OCI-LY3 (cell line): ENCODE results near the gene PTK6.

Experiments used
- H2AFZ ChIP-seq: fragments of 200-600, 300-600 bp; shearing (Covaris generic); 2 replicates; pipeline ENCODE4 v1.6.0; 2014; ENCODE audit warnings: antibody characterized with exemption, low read depth, low read length
- H3K27ac ChIP-seq: fragments of 200-600, 300-600 bp; sonication (generic); 2 replicates; pipeline ENCODE4 v1.5.1; 2014; ENCODE audit warnings: mild to moderate bottlenecking, low read length, moderate library complexity, mixed read lengths
- H3K27me3 ChIP-seq: fragments of 200-600, 300-600 bp; sonication (generic); 2 replicates; pipeline ENCODE4 v1.6.1; 2014; ENCODE audit warnings: low read depth, low read length, mixed read lengths
- H3K36me3 ChIP-seq: fragments of 200-600, 300-600 bp; sonication (generic); replicated peaks from 2 replicates; pipeline ENCODE3; 2014; ENCODE audit warnings: low read depth, low read length, mixed read lengths
- H3K4me1 ChIP-seq: fragments of 300-600, 200-600 bp; sonication (generic); 2 replicates; pipeline ENCODE4 v1.6.1; 2014; ENCODE audit warnings: low read length, mixed read lengths
- H3K4me2 ChIP-seq: fragments of 200-600, 300-600 bp; sonication (generic); 2 replicates; pipeline ENCODE4 v1.6.1; 2014; ENCODE audit warnings: low read length, mixed read lengths
- H3K4me3 ChIP-seq: fragments of 300-600, 200-600 bp; sonication (generic); 2 replicates; pipeline ENCODE4 v1.5.1; 2014; ENCODE audit warnings: antibody characterized with exemption, mild to moderate bottlenecking, low read length, moderate library complexity
- H3K79me2 ChIP-seq: fragments of 300-600, 200-600 bp; shearing (Covaris generic); 2 replicates; pipeline ENCODE4 v1.6.1; 2014; ENCODE audit warnings: mild to moderate bottlenecking, low read length, mixed read lengths
- H3K9ac ChIP-seq: fragments of 300-600, 200-600 bp; shearing (Covaris generic); 2 replicates; pipeline ENCODE4 v1.6.0; 2014; ENCODE audit warnings: mild to moderate bottlenecking, low read length, moderate library complexity
- H3K9me3 ChIP-seq: fragments of 200-600, 300-600 bp; shearing (Covaris generic); 2 replicates; pipeline ENCODE4 v1.6.1; 2014; ENCODE audit warnings: low read length, mixed read lengths; ENCODE audit not compliant: insufficient read depth
- H4K20me1 ChIP-seq: fragments of 200-600, 300-600 bp; sonication (generic); 2 replicates; pipeline ENCODE4 v1.6.1; 2016; ENCODE audit warnings: low read length, mixed read lengths; ENCODE audit not compliant: insufficient read depth
- EZH2phosphoT487 ChIP-seq: fragments of 200-600 bp; shearing (Covaris generic); IDR thresholded peaks from 2 replicates; pipeline ENCODE4 v1.6.1; 2018; ENCODE audit warnings: antibody characterized with exemption, mixed run types, low read depth
- TF ChIP-seq, protein P1 (sequence below): fragments of 200-600, 300-600 bp; sonication (generic); IDR thresholded peaks from 2 replicates; pipeline ENCODE4 v1.5.1; 2014; ENCODE audit warnings: antibody characterized with exemption, low read length, low read depth

Gene PTK6

DNA sequence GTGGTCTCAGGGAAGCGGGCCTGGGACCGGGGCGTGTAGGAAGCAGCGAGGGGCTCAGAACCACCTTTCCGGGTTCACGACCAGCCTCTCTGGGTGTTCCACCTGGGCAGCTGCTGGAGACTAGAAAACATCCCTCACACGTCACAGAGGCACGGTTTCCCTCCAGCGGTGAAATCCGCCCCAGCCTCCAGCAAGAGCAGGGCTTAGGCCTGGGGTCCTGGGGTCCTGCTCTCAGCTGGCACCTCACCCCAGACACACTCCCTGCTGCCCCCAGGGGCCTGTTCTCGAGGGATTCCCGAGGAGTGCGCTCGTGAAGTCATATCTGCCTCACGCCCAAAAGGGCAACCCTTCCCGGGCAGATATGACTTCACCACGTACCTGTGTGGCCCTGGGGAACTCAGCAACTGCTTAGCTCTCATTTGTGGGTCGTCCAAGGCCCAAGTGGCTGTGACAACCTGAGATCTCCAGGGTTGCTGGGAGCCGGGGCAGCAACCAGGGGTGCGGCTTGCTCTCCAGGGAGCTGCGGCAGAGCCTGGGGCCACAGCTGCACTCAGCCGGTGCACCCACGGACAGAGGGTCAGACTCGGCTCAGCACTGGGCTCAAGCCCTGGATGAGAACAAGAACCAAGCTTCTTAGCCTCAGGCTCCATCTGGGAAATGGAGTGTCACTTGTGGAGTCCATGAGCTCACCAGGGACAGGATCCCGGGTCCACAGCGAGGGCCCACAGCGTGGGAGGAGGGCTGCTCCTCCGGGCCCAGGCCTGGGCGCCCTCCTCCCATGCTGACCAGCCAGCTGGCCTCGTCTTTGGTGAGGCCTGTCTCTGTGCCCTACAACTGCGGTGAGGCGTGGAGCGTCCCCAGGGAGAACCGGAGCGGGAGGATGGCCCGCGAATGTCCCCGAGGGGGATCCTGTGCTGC lies 17.4 kb upstream of the PTK6 start:
- H3K4me3 ChIP-seq: peak overlapping the region; percentile 69
- peaks cover 10% of the 10 kb centered on the region for H3K4me1 ChIP-seq
- H4K20me1 ChIP-seq: peaks cover 14% of the 10 kb centered on the region; the same call in 1 of the 2 replicates
- H3K27ac ChIP-seq: no peak overlapping the region
- H3K9me3 ChIP-seq: no peaks in the 10 kb centered on the region
- H3K4me2 ChIP-seq: peak overlapping the region; percentile 65
- H3K36me3 ChIP-seq: no peaks in the 10 kb centered on the region
- no peaks in the 10 kb centered on the region for H3K79me2 ChIP-seq
- peaks cover 55% of the 10 kb centered on the region for H3K27me3 ChIP-seq
- no peak overlapping the region for H3K9ac ChIP-seq
- TF ChIP-seq, protein P1, sequence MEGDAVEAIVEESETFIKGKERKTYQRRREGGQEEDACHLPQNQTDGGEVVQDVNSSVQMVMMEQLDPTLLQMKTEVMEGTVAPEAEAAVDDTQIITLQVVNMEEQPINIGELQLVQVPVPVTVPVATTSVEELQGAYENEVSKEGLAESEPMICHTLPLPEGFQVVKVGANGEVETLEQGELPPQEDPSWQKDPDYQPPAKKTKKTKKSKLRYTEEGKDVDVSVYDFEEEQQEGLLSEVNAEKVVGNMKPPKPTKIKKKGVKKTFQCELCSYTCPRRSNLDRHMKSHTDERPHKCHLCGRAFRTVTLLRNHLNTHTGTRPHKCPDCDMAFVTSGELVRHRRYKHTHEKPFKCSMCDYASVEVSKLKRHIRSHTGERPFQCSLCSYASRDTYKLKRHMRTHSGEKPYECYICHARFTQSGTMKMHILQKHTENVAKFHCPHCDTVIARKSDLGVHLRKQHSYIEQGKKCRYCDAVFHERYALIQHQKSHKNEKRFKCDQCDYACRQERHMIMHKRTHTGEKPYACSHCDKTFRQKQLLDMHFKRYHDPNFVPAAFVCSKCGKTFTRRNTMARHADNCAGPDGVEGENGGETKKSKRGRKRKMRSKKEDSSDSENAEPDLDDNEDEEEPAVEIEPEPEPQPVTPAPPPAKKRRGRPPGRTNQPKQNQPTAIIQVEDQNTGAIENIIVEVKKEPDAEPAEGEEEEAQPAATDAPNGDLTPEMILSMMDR: no peak
- no peak for TF ChIP-seq EZH2phosphoT487
- no peak overlapping the region for H2AFZ ChIP-seq

GRCh38 chr20:63553933-63554290 lies 16.7 kb upstream of the PTK6 start, which contains the start of gene FNDC11:
Gene FNDC11, plus strand, starts transcription at chr20:63554159. Its CDS starts 1,505 bp downstream, at chr20:63555664.
- Histone ChIP-seq H3K4me2 (peak within 1 kb of the TSS; percentile 65), H3K27ac (no peak within 1 kb of the TSS), H3K4me1 (peaks cover 10% of the 10 kb centered on the region), H3K79me2 (no peaks in the 10 kb centered on the region), H3K27me3 (peaks cover 60% of the 10 kb centered on the region), H3K4me3 (peak within 1 kb of the TSS; percentile 69), H2AFZ (no peak within 1 kb of the TSS; the same call in 1 of the 2 replicates), H4K20me1 (peaks cover 14% of the 10 kb centered on the region; the same call in 1 of the 2 replicates), H3K9ac (peak within 1 kb of the TSS; percentile 5; the same call in 1 of the 2 replicates), H3K36me3 (no peaks in the 10 kb centered on the region), H3K9me3 (no peaks in the 10 kb centered on the region)
- TF ChIP-seq, protein P1: no peak
- no peak for TF ChIP-seq EZH2phosphoT487

GRCh38 chr20:63553251-63553932 lies 16.2 kb upstream of the PTK6 start:
- H3K4me3 ChIP-seq: peak overlapping the region; percentile 69
- H3K79me2 ChIP-seq: no peaks in the 10 kb centered on the region
- H3K4me2 ChIP-seq: peak overlapping the region; percentile 65
- H3K9ac ChIP-seq: peak overlapping the region; percentile 5; the same call in 1 of the 2 replicates
- no peak overlapping the region; the same call in 1 of the 2 replicates for H2AFZ ChIP-seq
- H3K4me1 ChIP-seq: peaks cover 10% of the 10 kb centered on the region
- no peaks in the 10 kb centered on the region for H3K9me3 ChIP-seq
- TF ChIP-seq, protein P1: no peak
- TF ChIP-seq EZH2phosphoT487: no peak
- peaks cover 65% of the 10 kb centered on the region for H3K27me3 ChIP-seq
- no peaks in the 10 kb centered on the region for H3K36me3 ChIP-seq
- no peak overlapping the region for H3K27ac ChIP-seq
- H4K20me1 ChIP-seq: peaks cover 14% of the 10 kb centered on the region; the same call in 1 of the 2 replicates
